BLaER1 (cell line): ENCODE measurements around the gene ZNRF1.

Experiments
- H3K27ac ChIP-seq: shearing (Covaris generic); formaldehyde crosslinking; 2 replicates; pipeline ENCODE4 v1.8.1; 2022
- H3K27me3 ChIP-seq: shearing (Covaris generic); formaldehyde crosslinking; 2 replicates; pipeline ENCODE4 v1.8.1; 2022
- H3K36me3 ChIP-seq: shearing (Covaris generic); formaldehyde crosslinking; 2 replicates; pipeline ENCODE4 v1.8.1; 2022
- H3K4me1 ChIP-seq: shearing (Covaris generic); formaldehyde crosslinking; 2 replicates; pipeline ENCODE4 v1.8.1; 2022
- H3K4me2 ChIP-seq: shearing (Covaris generic); formaldehyde crosslinking; 2 replicates; pipeline ENCODE4 v1.8.1; 2022
- H3K4me3 ChIP-seq: shearing (Covaris generic); formaldehyde crosslinking; 2 replicates; pipeline ENCODE4 v1.8.1; 2022
- H3K9ac ChIP-seq: shearing (Covaris generic); formaldehyde crosslinking; 2 replicates; pipeline ENCODE4 v1.8.1; 2022
- H3K9me3 ChIP-seq: shearing (Covaris generic); formaldehyde crosslinking; 2 replicates; pipeline ENCODE4 v1.8.1; 2022
- H4K20me1 ChIP-seq: shearing (Covaris generic); formaldehyde crosslinking; 2 replicates; pipeline ENCODE4 v1.8.1; 2022
- Cebpa-rat ChIP-seq: shearing (Covaris generic); IDR thresholded peaks from 2 replicates; pipeline ENCODE4 v1.8.1; 2022

ZNRF1 gene

GRCh38 chr16:75130150-75130771 is 131.4 kb downstream of the ZNRF1 start:
- H3K27ac ChIP-seq = no peak overlapping the region
- no peak for TF ChIP-seq Cebpa-rat
- H4K20me1 ChIP-seq = no peaks in the 10 kb centered on the region
- H3K4me2 ChIP-seq = peak overlapping the region; percentile 28; the same call in 1 of the 2 replicates
- H3K9me3 ChIP-seq = peaks cover 39% of the 10 kb centered on the region
- no peak overlapping the region for H3K4me3 ChIP-seq
- no peak overlapping the region for H3K9ac ChIP-seq
- peaks cover 7% of the 10 kb centered on the region; the same call in 1 of the 2 replicates for H3K36me3 ChIP-seq
- peaks cover 10% of the 10 kb centered on the region; the same call in 1 of the 2 replicates for H3K4me1 ChIP-seq
- H3K27me3 ChIP-seq = no peaks in the 10 kb centered on the region

GRCh38 chr16:75131081-75131480 is 132.3 kb downstream of the ZNRF1 start:
- TF ChIP-seq Cebpa-rat = no peak
- H3K27ac ChIP-seq = no peak overlapping the region
- no peaks in the 10 kb centered on the region for H4K20me1 ChIP-seq
- H3K9ac ChIP-seq = no peak overlapping the region
- H3K9me3 ChIP-seq = peaks cover 31% of the 10 kb centered on the region
- H3K27me3 ChIP-seq = no peaks in the 10 kb centered on the region
- H3K36me3 ChIP-seq = peaks cover 7% of the 10 kb centered on the region; the same call in 1 of the 2 replicates
- peaks cover 10% of the 10 kb centered on the region; the same call in 1 of the 2 replicates for H3K4me1 ChIP-seq
- H3K4me3 ChIP-seq = no peak overlapping the region
- no peak overlapping the region for H3K4me2 ChIP-seq

- no peak for TF ChIP-seq Cebpa-rat
- no peak overlapping the region for H3K9ac ChIP-seq
- H3K27me3 ChIP-seq = no peaks in the 10 kb centered on the region
- H3K4me3 ChIP-seq = no peak overlapping the region
- H4K20me1 ChIP-seq = no peaks in the 10 kb centered on the region
- H3K9me3 ChIP-seq = peaks cover 6% of the 10 kb centered on the region; the same call in 1 of the 2 replicates
- H3K4me2 ChIP-seq = no peak overlapping the region
- H3K4me1 ChIP-seq = no peaks in the 10 kb centered on the region
- no peaks in the 10 kb centered on the region for H3K36me3 ChIP-seq
- H3K27ac ChIP-seq = no peak overlapping the region
Observed at GRCh38 chr16:75138233-75138632, 139.4 kb downstream of the ZNRF1 start.

GRCh38 chr16:75138636-75139035 is 139.8 kb downstream of the ZNRF1 start:
- Histone ChIP-seq H3K4me2 (no peak overlapping the region), H3K9me3 (peaks cover 6% of the 10 kb centered on the region; the same call in 1 of the 2 replicates)

GRCh38 chr16:75139498-75139897 is 140.7 kb downstream of the ZNRF1 start:
- TF ChIP-seq Cebpa-rat = no peak
- Histone ChIP-seq H3K4me2 (no peak overlapping the region), H3K27ac (no peak overlapping the region), H3K9ac (no peak overlapping the region), H3K4me3 (no peak overlapping the region), H3K9me3 (peaks cover 6% of the 10 kb centered on the region; the same call in 1 of the 2 replicates), H4K20me1 (no peaks in the 10 kb centered on the region), H3K4me1 (no peaks in the 10 kb centered on the region), H3K27me3 (no peaks in the 10 kb centered on the region), H3K36me3 (no peaks in the 10 kb centered on the region)

More at GRCh38 chr16:75138636-75139035, 139.8 kb downstream of the ZNRF1 start:
- no peak overlapping the region for H3K27ac ChIP-seq
- no peak overlapping the region for H3K4me3 ChIP-seq
- H3K36me3 ChIP-seq = no peaks in the 10 kb centered on the region
- H3K9ac ChIP-seq = no peak overlapping the region
- no peaks in the 10 kb centered on the region for H3K4me1 ChIP-seq
- no peak for TF ChIP-seq Cebpa-rat
- no peaks in the 10 kb centered on the region for H4K20me1 ChIP-seq
- H3K27me3 ChIP-seq = no peaks in the 10 kb centered on the region

- peaks cover 23% of the 10 kb centered on the region for H3K9me3 ChIP-seq
- H4K20me1 ChIP-seq = no peaks in the 10 kb centered on the region
- peaks cover 5% of the 10 kb centered on the region; the same call in 1 of the 2 replicates for H3K4me1 ChIP-seq
- H3K27ac ChIP-seq = no peak overlapping the region
- no peak overlapping the region for H3K4me3 ChIP-seq
- no peak for TF ChIP-seq Cebpa-rat
- H3K9ac ChIP-seq = no peak overlapping the region
- no peak overlapping the region for H3K4me2 ChIP-seq
- no peaks in the 10 kb centered on the region for H3K36me3 ChIP-seq
- H3K27me3 ChIP-seq = no peaks in the 10 kb centered on the region
Observed at GRCh38 chr16:75143941-75144340, 145.1 kb downstream of the ZNRF1 start.

- Histone ChIP-seq H3K9ac (no peak overlapping the region; the same call in 1 of the 2 replicates), H3K27me3 (no peaks in the 10 kb centered on the region), H3K4me3 (peak overlapping the region; percentile 92), H3K9me3 (peaks cover 50% of the 10 kb centered on the region), H3K27ac (no peak overlapping the region), H4K20me1 (no peaks in the 10 kb centered on the region), H3K36me3 (peaks cover 20% of the 10 kb centered on the region), H3K4me2 (peak overlapping the region; percentile 81), H3K4me1 (peaks cover 13% of the 10 kb centered on the region)
- no peak for TF ChIP-seq Cebpa-rat
Observed at GRCh38 chr16:75147968-75148310, 149.1 kb downstream of the ZNRF1 start.

GRCh38 chr16:75148311-75149195 is 149.7 kb downstream of the ZNRF1 start, which contains the start of gene ZFP1:
Gene ZFP1, plus strand, starts transcription at chr16:75148524. Its CDS starts 4,428 bp downstream, at chr16:75152952.
- no peaks in the 10 kb centered on the region for H4K20me1 ChIP-seq
- peak within 1 kb of the TSS; percentile 92 for H3K4me3 ChIP-seq
- peaks cover 56% of the 10 kb centered on the region for H3K9me3 ChIP-seq
- H3K36me3 ChIP-seq = peaks cover 26% of the 10 kb centered on the region
- TF ChIP-seq Cebpa-rat = no peak
- H3K4me2 ChIP-seq = peak within 1 kb of the TSS; percentile 81
- peak within 1 kb of the TSS; percentile 96 for H3K27ac ChIP-seq
- H3K4me1 ChIP-seq = peaks cover 13% of the 10 kb centered on the region
- peak within 1 kb of the TSS; percentile 96 for H3K9ac ChIP-seq
- no peaks in the 10 kb centered on the region for H3K27me3 ChIP-seq

- peaks cover 13% of the 10 kb centered on the region for H3K4me1 ChIP-seq
- H3K27ac ChIP-seq = no peak overlapping the region
- peaks cover 58% of the 10 kb centered on the region for H3K36me3 ChIP-seq
- no peak for TF ChIP-seq Cebpa-rat
- H4K20me1 ChIP-seq = no peaks in the 10 kb centered on the region
- no peak overlapping the region for H3K4me2 ChIP-seq
- H3K9me3 ChIP-seq = peaks cover 68% of the 10 kb centered on the region
- no peak overlapping the region; the same call in 1 of the 2 replicates for H3K4me3 ChIP-seq
- no peak overlapping the region for H3K9ac ChIP-seq
- H3K27me3 ChIP-seq = no peaks in the 10 kb centered on the region
Observed at GRCh38 chr16:75151798-75152197, 153.0 kb downstream of the ZNRF1 start.

- H3K9me3 ChIP-seq = peaks cover 76% of the 10 kb centered on the region
- H3K9ac ChIP-seq = no peak overlapping the region
- no peak for TF ChIP-seq Cebpa-rat
- H3K4me1 ChIP-seq = peaks cover 13% of the 10 kb centered on the region
- H3K4me3 ChIP-seq = no peak overlapping the region
- peaks cover 67% of the 10 kb centered on the region for H3K36me3 ChIP-seq
- H4K20me1 ChIP-seq = no peaks in the 10 kb centered on the region
- no peak overlapping the region for H3K27ac ChIP-seq
- H3K4me2 ChIP-seq = no peak overlapping the region
- H3K27me3 ChIP-seq = no peaks in the 10 kb centered on the region
Observed at GRCh38 chr16:75152635-75153034, 153.8 kb downstream of the ZNRF1 start.
